ENCODE measurements around the gene OLFM1.
"Not testable (repeated sequence)": the region's sequence is repeated elsewhere in the genome, so short reads cannot be mapped to it uniquely, and the experiment has no call there.

OLFM1 gene

DNA sequence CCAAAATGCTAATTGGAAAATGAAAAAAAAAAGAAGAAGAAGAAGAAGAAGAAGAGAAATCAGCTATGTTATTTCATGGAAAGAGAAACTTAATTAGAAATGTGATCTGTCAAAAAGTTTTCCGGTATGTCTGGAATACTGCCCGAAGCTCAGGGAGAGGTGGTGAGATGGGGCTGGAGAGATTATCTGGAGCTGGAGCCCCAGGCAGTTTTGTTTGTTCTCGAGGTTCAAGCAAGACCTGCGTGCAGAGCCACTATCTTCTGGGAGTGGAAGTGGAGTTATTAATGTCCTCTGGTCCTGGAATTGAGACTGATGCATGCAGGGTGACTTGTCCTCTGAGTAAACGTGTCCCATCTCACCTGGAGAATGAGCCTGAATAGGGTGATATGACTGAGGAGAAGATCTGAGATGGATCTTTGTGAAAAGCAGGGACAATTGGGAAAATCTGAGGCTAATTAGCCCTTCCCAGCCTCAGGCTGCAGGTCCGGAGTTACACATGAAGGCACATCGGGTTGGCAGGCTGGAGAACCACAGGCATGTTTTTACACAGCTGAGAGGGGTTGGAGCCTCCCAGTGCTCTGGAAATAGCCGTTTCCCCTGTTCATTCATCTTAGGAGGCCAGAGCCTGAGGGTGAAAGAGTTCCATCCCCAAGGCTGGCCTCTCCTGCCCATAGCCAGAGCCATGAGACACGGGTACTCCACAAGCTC, 70.5 kb downstream of the OLFM1 start:
- 83 to 87% methylated on average over 8 to 9 of the region's 9 CpGs for WGBS, 2 experiments (ENCODE audit: insufficient coverage in 2 of 2)

DNA sequence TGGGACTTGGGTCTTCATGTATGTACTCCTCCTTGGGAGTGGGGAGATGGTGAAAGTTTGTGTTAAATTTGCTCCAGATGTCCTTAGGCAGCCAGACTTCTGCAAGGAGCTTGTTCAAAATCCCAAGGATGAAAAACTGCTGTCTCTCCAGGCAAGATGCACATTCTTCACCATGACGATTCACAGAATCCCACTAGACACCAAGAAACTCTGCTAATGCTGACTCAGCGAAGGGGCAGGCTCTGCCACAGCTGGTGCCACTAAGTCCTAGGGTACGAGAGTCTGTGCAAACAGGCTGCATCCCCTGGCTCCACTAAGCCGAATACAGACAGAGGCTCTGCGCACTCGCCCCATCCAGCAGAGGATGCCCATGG, 71.1 kb downstream of the OLFM1 start:
- Histone ChIP-seq H3K4me3 (ENCODE audit: extremely low read depth, insufficient read depth, low read length, poor library complexity, severe bottlenecking) (no peak overlapping the region), H3K4me1 (ENCODE audit: control insufficient read depth, insufficient read depth, low read length, poor library complexity, severe bottlenecking) (no peaks in the 10 kb centered on the region), H3K9me3 (ENCODE audit: control insufficient read depth, low read length) (no peaks in the 10 kb centered on the region), H3K27ac (ENCODE audit: low read depth, low read length, severe bottlenecking) (no peak overlapping the region), H3K36me3 (ENCODE audit: control insufficient read depth, insufficient read depth, low read length) (no peaks in the 10 kb centered on the region)
- 76 to 88% methylated on average over 6 of the region's 6 CpGs for WGBS, 2 experiments (ENCODE audit: insufficient coverage in 2 of 2)

More for the DNA sequence above, 70.5 kb downstream of the OLFM1 start:
- Histone ChIP-seq H3K36me3 (ENCODE audit: control insufficient read depth, insufficient read depth, low read length) (no peaks in the 10 kb centered on the region), H3K4me1 (ENCODE audit: control insufficient read depth, insufficient read depth, low read length, poor library complexity, severe bottlenecking) (no peaks in the 10 kb centered on the region), H3K4me3 (ENCODE audit: extremely low read depth, insufficient read depth, low read length, poor library complexity, severe bottlenecking) (no peak overlapping the region), H3K9me3 (ENCODE audit: control insufficient read depth, low read length) (no peaks in the 10 kb centered on the region), H3K27ac (ENCODE audit: low read depth, low read length, severe bottlenecking) (no peak overlapping the region)

DNA sequence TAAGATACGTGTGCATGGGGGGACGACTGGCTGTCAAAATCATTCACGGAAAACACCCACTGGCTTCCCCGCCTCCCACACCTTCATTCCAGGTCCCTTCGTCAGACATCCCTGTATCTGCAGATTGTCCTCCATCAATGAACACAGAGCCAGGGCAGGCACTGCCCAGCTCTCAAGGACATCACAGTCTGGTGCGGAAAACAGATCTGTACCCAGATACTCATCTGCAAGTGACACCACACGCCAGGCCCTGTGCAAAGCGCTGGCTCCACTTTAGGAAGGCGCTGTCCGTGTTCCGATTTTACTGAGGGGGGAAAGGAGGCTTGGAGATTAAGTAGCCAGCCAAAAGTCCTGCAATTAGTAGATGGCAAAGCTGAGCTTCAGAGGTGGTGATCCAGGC, 72.3 kb downstream of the OLFM1 start:
- H3K27ac ChIP-seq (ENCODE audit: low read depth, low read length, severe bottlenecking) = no peak overlapping the region
- H3K4me1 ChIP-seq (ENCODE audit: control insufficient read depth, insufficient read depth, low read length, poor library complexity, severe bottlenecking) = no peaks in the 10 kb centered on the region
- H3K9me3 ChIP-seq (ENCODE audit: control insufficient read depth, low read length) = no peaks in the 10 kb centered on the region
- no peaks in the 10 kb centered on the region for H3K36me3 ChIP-seq (ENCODE audit: control insufficient read depth, insufficient read depth, low read length)
- 81 to 91% methylated on average over 9 to 11 of the region's 11 CpGs for WGBS, 2 experiments (ENCODE audit: insufficient coverage in 2 of 2)
- H3K4me3 ChIP-seq (ENCODE audit: extremely low read depth, insufficient read depth, low read length, poor library complexity, severe bottlenecking) = no peak overlapping the region

DNA sequence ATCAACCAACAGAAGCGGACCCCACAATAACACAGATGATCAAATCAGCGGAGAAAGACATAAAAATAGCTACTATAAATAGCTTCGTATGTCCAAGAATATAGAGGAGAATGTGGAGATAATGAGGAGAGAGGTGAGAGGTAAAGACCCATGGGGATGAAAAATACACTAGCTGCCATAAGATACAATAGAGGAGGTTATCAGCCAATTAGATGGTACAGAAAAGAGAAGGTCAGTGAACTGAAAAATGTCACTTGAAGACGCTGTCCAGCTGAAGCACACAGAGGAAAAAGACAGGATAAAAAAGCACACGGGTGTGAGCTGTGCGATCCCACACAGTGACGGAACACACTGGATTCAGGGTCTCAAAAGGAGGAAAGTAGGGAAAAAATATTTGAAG, 73.4 kb downstream of the OLFM1 start:
- Histone ChIP-seq H3K9me3 (ENCODE audit: control insufficient read depth, low read length) (no peaks in the 10 kb centered on the region), H3K36me3 (ENCODE audit: control insufficient read depth, insufficient read depth, low read length) (no peaks in the 10 kb centered on the region), H3K4me3 (ENCODE audit: extremely low read depth, insufficient read depth, low read length, poor library complexity, severe bottlenecking) (no peak overlapping the region), H3K27ac (ENCODE audit: low read depth, low read length, severe bottlenecking) (no peak overlapping the region), H3K4me1 (ENCODE audit: control insufficient read depth, insufficient read depth, low read length, poor library complexity, severe bottlenecking) (no peaks in the 10 kb centered on the region)
- 70 to 92% methylated on average over 4 of the region's 7 CpGs for WGBS, 2 experiments (ENCODE audit: insufficient coverage in 2 of 2)

DNA sequence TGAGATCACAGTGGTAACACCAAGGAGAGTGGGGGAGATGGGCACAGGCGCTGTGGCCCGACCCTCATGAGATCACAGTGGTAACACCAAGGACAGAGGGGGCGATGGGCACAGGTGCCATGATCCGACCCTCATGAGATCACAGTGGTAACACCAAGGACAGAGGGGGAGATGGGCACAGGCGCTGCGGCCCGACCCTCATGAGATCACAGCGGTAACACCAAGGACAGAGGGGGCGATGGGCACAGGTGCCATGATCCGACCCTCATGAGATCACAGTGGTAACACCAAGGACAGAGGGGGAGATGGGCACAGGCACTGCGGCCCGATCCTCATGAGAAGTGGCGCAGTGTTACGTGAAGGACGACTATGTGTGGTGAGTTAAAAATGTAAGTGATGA, 75.1 kb downstream of the OLFM1 start:
- 86 to 93% methylated on average over 6 to 13 of the region's 15 CpGs for WGBS, 2 experiments (ENCODE audit: insufficient coverage in 2 of 2)
- H3K36me3 ChIP-seq (ENCODE audit: control insufficient read depth, insufficient read depth, low read length); H3K4me1 ChIP-seq (ENCODE audit: control insufficient read depth, insufficient read depth, low read length, poor library complexity, severe bottlenecking); H3K4me3 ChIP-seq (ENCODE audit: extremely low read depth, insufficient read depth, low read length, poor library complexity, severe bottlenecking); H3K9me3 ChIP-seq (ENCODE audit: control insufficient read depth, low read length); H3K27ac ChIP-seq (ENCODE audit: low read depth, low read length, severe bottlenecking): not testable (repeated sequence)

DNA sequence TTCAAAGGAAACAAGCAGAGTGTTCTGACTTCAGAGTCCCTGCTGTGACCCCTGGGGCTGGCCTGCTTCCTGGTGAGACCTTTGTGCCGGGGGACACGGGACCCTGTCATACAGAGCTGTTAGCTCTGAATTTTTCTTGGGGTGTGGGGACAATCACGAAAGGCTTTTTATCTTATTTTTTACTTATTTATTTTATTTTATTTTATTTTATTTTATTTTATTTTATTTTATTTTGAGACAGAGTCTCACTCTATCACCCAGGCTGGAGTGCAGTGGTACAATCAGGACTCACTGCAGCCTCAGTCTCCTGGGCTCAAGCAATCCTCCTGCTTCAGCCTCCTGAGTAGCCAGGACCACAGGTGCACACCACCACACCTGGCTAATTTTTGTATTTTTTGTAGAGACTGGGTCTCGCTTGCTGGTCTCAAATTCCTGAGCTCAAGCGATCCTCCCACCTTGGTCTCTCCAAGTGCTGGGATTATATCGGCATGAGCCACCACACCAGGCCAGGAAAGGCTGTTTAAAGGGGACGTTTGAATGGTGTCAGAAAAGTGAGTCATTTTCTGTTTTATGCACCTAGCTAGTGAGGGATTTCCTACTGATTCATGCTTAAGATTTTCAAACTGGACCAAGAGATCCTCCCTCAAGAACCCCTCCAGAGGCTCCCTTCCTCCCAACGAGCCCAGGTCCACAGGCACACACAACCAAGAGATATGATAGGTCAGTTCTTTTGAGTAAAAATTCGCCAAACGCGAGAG, 75.7 kb downstream of the OLFM1 start:
- Histone ChIP-seq H3K27ac (ENCODE audit: low read depth, low read length, severe bottlenecking) (no peak overlapping the region), H3K4me3 (ENCODE audit: extremely low read depth, insufficient read depth, low read length, poor library complexity, severe bottlenecking) (no peak overlapping the region), H3K9me3 (ENCODE audit: control insufficient read depth, low read length) (no peaks in the 10 kb centered on the region), H3K4me1 (ENCODE audit: control insufficient read depth, insufficient read depth, low read length, poor library complexity, severe bottlenecking) (no peaks in the 10 kb centered on the region), H3K36me3 (ENCODE audit: control insufficient read depth, insufficient read depth, low read length) (no peaks in the 10 kb centered on the region)
- WGBS, 2 experiments (ENCODE audit: insufficient coverage in 2 of 2) = 81 to 90% methylated on average over 5 to 7 of the region's 11 CpGs

DNA sequence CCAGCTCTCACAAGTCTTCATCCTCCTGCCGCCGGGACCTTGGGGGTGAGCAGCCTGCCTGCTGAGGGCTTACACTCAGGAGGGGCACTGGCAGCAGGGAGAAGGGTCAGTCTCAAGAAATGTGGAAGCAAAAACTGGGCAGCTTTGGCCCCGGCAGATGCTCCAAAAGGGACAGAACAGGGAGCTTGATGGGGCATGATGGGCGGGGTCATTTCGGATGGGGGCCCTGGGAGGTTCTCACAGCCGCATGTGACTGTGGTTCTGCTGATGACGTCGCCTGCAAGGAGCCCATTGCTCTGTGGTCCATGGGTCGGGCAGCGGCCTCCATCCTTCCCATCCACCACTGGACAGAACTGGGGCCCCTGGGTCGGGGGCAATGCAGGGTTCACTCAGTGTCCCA, 76.6 kb downstream of the OLFM1 start:
- H3K9me3 ChIP-seq (ENCODE audit: control insufficient read depth, low read length) = no peaks in the 10 kb centered on the region
- no peaks in the 10 kb centered on the region for H3K36me3 ChIP-seq (ENCODE audit: control insufficient read depth, insufficient read depth, low read length)
- WGBS, 2 experiments (ENCODE audit: insufficient coverage in 2 of 2) = 89 to 92% methylated on average over 6 to 8 of the region's 11 CpGs
- H3K4me3 ChIP-seq (ENCODE audit: extremely low read depth, insufficient read depth, low read length, poor library complexity, severe bottlenecking) = no peak overlapping the region
- no peaks in the 10 kb centered on the region for H3K4me1 ChIP-seq (ENCODE audit: control insufficient read depth, insufficient read depth, low read length, poor library complexity, severe bottlenecking)
- H3K27ac ChIP-seq (ENCODE audit: low read depth, low read length, severe bottlenecking) = no peak overlapping the region

DNA sequence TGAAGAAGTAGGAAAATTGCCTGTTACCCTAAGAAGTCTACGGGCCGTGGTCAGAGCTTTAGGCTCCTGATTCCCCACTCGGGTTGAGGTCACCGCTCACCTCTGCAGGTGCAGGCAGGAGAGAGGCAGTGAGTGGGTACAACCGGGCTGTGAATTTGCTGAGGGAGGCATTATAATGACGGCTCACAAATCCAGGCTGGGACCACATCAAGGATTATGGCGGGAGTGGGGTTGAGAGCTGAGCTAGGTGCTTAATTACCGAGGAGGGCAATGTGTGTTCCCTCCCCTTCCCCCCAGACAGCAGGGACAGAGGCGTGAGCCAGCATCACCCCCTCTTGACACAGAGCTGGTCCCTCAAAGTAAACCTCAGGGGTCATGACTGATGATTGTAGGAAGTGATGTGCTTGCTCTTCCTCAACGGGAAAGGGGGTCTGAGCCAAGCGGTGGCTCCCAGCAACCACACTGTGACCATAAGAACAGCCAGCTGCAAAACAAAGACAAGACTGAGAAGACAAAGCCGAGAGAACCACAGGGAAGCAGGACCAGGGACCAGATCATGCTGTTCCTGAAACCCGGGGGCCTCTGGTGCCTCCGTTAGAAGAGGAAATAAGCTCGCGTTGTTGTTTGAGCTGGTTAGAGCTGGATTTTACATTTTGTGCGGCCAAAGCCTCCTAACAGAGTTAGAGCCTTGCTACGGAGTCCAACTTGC, 77.7 kb downstream of the OLFM1 start:
- Histone ChIP-seq H3K9me3 (ENCODE audit: control insufficient read depth, low read length) (no peaks in the 10 kb centered on the region), H3K27ac (ENCODE audit: low read depth, low read length, severe bottlenecking) (no peak overlapping the region), H3K4me1 (ENCODE audit: control insufficient read depth, insufficient read depth, low read length, poor library complexity, severe bottlenecking) (no peaks in the 10 kb centered on the region), H3K4me3 (ENCODE audit: extremely low read depth, insufficient read depth, low read length, poor library complexity, severe bottlenecking) (no peak overlapping the region), H3K36me3 (ENCODE audit: control insufficient read depth, insufficient read depth, low read length) (no peaks in the 10 kb centered on the region)
- whole genome bisulfite sequencing, 2 experiments (ENCODE audit: insufficient coverage in 2 of 2) = 62 to 64% methylated on average over 12 to 16 of the region's 18 CpGs

DNA sequence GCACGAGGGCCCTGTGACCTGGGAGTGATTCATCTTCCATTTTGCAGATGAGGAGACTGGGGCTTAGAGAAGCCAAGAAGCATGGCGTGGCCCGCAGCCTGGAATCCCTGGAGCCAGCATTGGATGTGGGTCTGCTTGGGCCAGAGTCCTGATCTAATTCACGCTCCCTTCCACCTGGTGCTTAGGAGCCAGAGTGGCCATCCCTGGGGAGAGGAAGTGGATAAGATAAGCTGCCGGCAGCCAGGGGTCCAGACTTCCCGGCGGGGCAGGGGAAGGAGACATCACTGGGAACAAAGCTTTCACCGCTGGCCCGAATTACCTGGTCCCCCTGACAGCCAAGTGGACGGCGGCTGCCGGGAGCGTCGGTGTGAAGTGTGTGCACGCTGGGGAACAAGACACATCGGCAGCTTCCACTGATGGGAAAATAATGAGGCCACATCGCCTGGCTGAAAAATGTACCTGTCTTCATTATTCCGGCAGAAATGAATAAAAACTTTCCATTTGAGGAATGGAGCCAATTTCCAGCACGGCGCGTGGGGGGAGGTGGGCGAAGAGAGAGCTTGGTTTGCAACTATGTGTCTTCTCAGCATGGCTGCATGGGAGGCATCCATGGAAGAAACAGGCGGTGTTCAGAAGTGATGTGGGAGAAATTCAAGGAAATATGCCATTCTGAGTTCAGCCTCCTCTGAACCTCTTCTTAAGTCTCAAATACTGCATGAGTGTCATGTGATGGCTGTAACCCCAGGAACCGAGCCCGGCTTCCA, 78.5 kb downstream of the OLFM1 start:
- no peak overlapping the region for H3K27ac ChIP-seq (ENCODE audit: low read depth, low read length, severe bottlenecking)
- no peaks in the 10 kb centered on the region for H3K4me1 ChIP-seq (ENCODE audit: control insufficient read depth, insufficient read depth, low read length, poor library complexity, severe bottlenecking)
- WGBS, 2 experiments (ENCODE audit: insufficient coverage in 2 of 2) = 88 to 92% methylated on average over 20 to 24 of the region's 25 CpGs
- H3K36me3 ChIP-seq (ENCODE audit: control insufficient read depth, insufficient read depth, low read length) = no peaks in the 10 kb centered on the region
- H3K9me3 ChIP-seq (ENCODE audit: control insufficient read depth, low read length) = no peaks in the 10 kb centered on the region
- no peak overlapping the region for H3K4me3 ChIP-seq (ENCODE audit: extremely low read depth, insufficient read depth, low read length, poor library complexity, severe bottlenecking)

DNA sequence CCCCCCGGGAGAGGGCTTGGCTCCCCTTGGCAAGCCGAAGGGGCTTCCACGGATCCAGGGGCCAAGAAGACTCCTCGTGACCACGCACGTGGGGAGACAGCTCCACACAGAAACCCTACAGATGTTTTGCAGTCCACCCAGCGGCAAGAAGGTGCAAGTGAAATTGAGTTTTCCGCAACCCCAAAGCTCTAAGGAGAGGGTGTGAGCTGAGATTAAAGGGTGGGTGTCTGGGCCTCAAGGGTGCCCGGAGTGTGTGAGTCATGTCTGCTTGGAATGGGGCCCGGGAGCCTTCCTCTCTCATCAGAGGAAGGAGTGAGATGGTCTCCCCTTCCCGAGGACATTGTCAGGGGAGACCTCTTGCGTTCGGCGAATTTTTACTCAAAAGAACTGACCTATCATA, 79.1 kb downstream of the OLFM1 start:
- no peaks in the 10 kb centered on the region for H3K36me3 ChIP-seq (ENCODE audit: control insufficient read depth, insufficient read depth, low read length)

More for the DNA sequence above, 79.1 kb downstream of the OLFM1 start:
- H3K27ac ChIP-seq (ENCODE audit: low read depth, low read length, severe bottlenecking) = no peak overlapping the region
- H3K4me1 ChIP-seq (ENCODE audit: control insufficient read depth, insufficient read depth, low read length, poor library complexity, severe bottlenecking) = no peaks in the 10 kb centered on the region
- no peak overlapping the region for H3K4me3 ChIP-seq (ENCODE audit: extremely low read depth, insufficient read depth, low read length, poor library complexity, severe bottlenecking)
- no peaks in the 10 kb centered on the region for H3K9me3 ChIP-seq (ENCODE audit: control insufficient read depth, low read length)
- 80 to 86% methylated on average over 6 to 8 of the region's 14 CpGs for WGBS, 2 experiments (ENCODE audit: insufficient coverage in 2 of 2)

All from mesodermal cell (in vitro differentiated cells).